RCC 7860 (cell line): Measurements from ENCODE around the gene DLX5.

ENCODE experiments used
- DNase-seq: peaks from one replicate; pipeline ENCODE4 v3.0.0-alpha.2; 2015; ENCODE audit warnings: low spot score
- FAIRE-seq: peaks from 2 replicates; lab custom pipeline; 2012; peaks lifted over from hg19 to GRCh38; lab: Jason Lieb, UNC

DLX5 gene

GRCh38 chr7:97006055-97006815 is 18.4 kb downstream of the DLX5 start:
- FAIRE-seq = no peak
- DNase-seq = no peak

- DNase-seq (no peak), FAIRE-seq (no peak)
These were observed 19.2 kb downstream of the DLX5 start, which contains the start of gene DLX6 for GRCh38 chr7:97005183-97006054. DLX6 (plus strand) TSS chr7:97005553; CDS start chr7:97005978, 425 bp downstream.

- FAIRE-seq = no peak
- DNase-seq = no peak
These were observed 20.1 kb downstream of the DLX5 start for GRCh38 chr7:97004247-97005182.

GRCh38 chr7:97003262-97004246 is 21.1 kb downstream of the DLX5 start:
- DNase-seq (no peak), FAIRE-seq (no peak)

- DNase-seq = no peak
These were observed 21.9 kb downstream of the DLX5 start for GRCh38 chr7:97002555-97003261.

GRCh38 chr7:97001656-97002554 is 22.7 kb downstream of the DLX5 start:
- FAIRE-seq = no peak
- DNase-seq = no peak

More at GRCh38 chr7:97002555-97003261, 21.9 kb downstream of the DLX5 start:
- no peak for FAIRE-seq

GRCh38 chr7:97001221-97001620 is 23.4 kb downstream of the DLX5 start:
- FAIRE-seq (no peak), DNase-seq (no peak)

GRCh38 chr7:96998744-96999143 is 25.9 kb downstream of the DLX5 start:
- no peak for DNase-seq
- no peak for FAIRE-seq

GRCh38 chr7:96998333-96998732 is 26.3 kb downstream of the DLX5 start:
- no peak for FAIRE-seq
- DNase-seq = no peak

GRCh38 chr7:96997512-96998032 is 27.1 kb downstream of the DLX5 start:
- DNase-seq (no peak), FAIRE-seq (no peak)

GRCh38 chr7:96996958-96997511 is 27.6 kb downstream of the DLX5 start:
- DNase-seq (no peak), FAIRE-seq (no peak)

GRCh38 chr7:96996111-96996957 is 28.3 kb downstream of the DLX5 start:
- FAIRE-seq (no peak), DNase-seq (no peak)

- FAIRE-seq (no peak), DNase-seq (no peak)
These were observed 29.1 kb downstream of the DLX5 start for GRCh38 chr7:96995406-96996110.

GRCh38 chr7:96993980-96994379 is 30.7 kb downstream of the DLX5 start:
- no peak for FAIRE-seq
- DNase-seq = no peak

- FAIRE-seq (no peak), DNase-seq (no peak)
These were observed 31.4 kb downstream of the DLX5 start for GRCh38 chr7:96993094-96993865.
